Neural cell (in vitro differentiated cells): ENCODE measurements around the gene FUT1. TPM values are rescaled to one million over a fixed set of nuclear protein-coding genes. Genes with fewer than 3 reads are reported as not detected.

ENCODE experiments used
- H2AFZ ChIP-seq: fragments of 200-600, 300-800 bp; sonication (generic), shearing (Covaris generic); 2 replicates; pipeline ENCODE4 v1.6.0; 2014; ENCODE audit warnings: low read depth, mild to moderate bottlenecking, antibody characterized with exemption, low read length, moderate library complexity
- H3F3A ChIP-seq: fragments of 200-600 bp; shearing (Covaris generic); 2 replicates; pipeline ENCODE4 v1.6.1; 2016; ENCODE audit warnings: mild to moderate bottlenecking, moderate library complexity, mixed read lengths, antibody characterized with exemption, low read length; ENCODE audit not compliant: insufficient read depth, poor library complexity, severe bottlenecking
- H3K27ac ChIP-seq: fragments of 200-600, 300-800 bp; sonication (generic), shearing (Covaris generic); 2 replicates; pipeline ENCODE4 v1.5.1; 2014; ENCODE audit warnings: mild to moderate bottlenecking, low read length, moderate library complexity
- H3K27me3 ChIP-seq: fragments of 300-800, 200-600 bp; sonication (generic), shearing (Covaris generic); 2 replicates; pipeline ENCODE4 v1.6.0; 2014; ENCODE audit warnings: mild to moderate bottlenecking, low read depth, low read length, moderate library complexity; ENCODE audit not compliant: insufficient read depth
- H3K36me3 ChIP-seq: fragments of 300-800, 200-600 bp; sonication (generic), shearing (Covaris generic); 2 replicates; pipeline ENCODE4 v1.5.1; 2014; ENCODE audit warnings: mild to moderate bottlenecking, antibody characterized with exemption, low read length, moderate library complexity; ENCODE audit not compliant: insufficient read depth
- H3K4me2 ChIP-seq: fragments of 300-800, 200-600 bp; sonication (generic), shearing (Covaris generic); 2 replicates; pipeline ENCODE4 v1.6.0; 2014; ENCODE audit warnings: mild to moderate bottlenecking, low read length
- H3K4me3 ChIP-seq: fragments of 300-800, 200-600 bp; sonication (generic), shearing (Covaris generic); 2 replicates; pipeline ENCODE4 v1.5.1; 2014; ENCODE audit warnings: mild to moderate bottlenecking, low read length, moderate library complexity
- H3K79me2 ChIP-seq: fragments of 200-600 bp; shearing (Covaris generic); replicated peaks from 2 replicates; pipeline ENCODE4 v1.6.0; 2014; ENCODE audit warnings: mild to moderate bottlenecking, low read length, moderate library complexity; ENCODE audit not compliant: insufficient read depth
- H3K9ac ChIP-seq: fragments of 300-800, 200-600 bp; sonication (generic), shearing (Covaris generic); 2 replicates; pipeline ENCODE4 v1.6.1; 2016; ENCODE audit warnings: mild to moderate bottlenecking, low read length, mixed read lengths
- H3K9me2 ChIP-seq: fragments of 200-600 bp; shearing (Covaris generic); 2 replicates; pipeline ENCODE4 v1.6.1; 2016; ENCODE audit warnings: mild to moderate bottlenecking, low read length, mixed read lengths; ENCODE audit not compliant: insufficient read depth
- H3K9me3 ChIP-seq: fragments of 200-600, 300-800 bp; sonication (generic), shearing (Covaris generic); 2 replicates; pipeline ENCODE4 v1.6.1; 2016; ENCODE audit warnings: mild to moderate bottlenecking, mixed run types, low read length, moderate library complexity, mixed read lengths
- H4K20me1 ChIP-seq: fragments of 200-600 bp; shearing (Covaris generic); 2 replicates; pipeline ENCODE4 v1.6.1; 2016; ENCODE audit warnings: mild to moderate bottlenecking, mixed run types; ENCODE audit not compliant: insufficient read depth
- EP300 ChIP-seq: fragments of 450-650 bp; conservative IDR thresholded peaks from 2 replicates; pipeline ENCODE4 v1.6.1; 2014; ENCODE audit warnings: antibody characterized with exemption, mild to moderate bottlenecking, moderate library complexity; ENCODE audit not compliant: poor library complexity, severe bottlenecking
- EZH2 ChIP-seq: fragments of 200-600, 300-800 bp; shearing (Covaris generic), sonication (generic); IDR thresholded peaks from 2 replicates; pipeline ENCODE4 v1.6.1; 2014; ENCODE audit warnings: antibody characterized with exemption, low read length, borderline replicate concordance, mild to moderate bottlenecking; ENCODE audit not compliant: insufficient read depth, poor library complexity, severe bottlenecking
- MXI1 ChIP-seq: fragments of 450-650 bp; conservative IDR thresholded peaks from 2 replicates; pipeline ENCODE4 v1.6.1; 2014; ENCODE audit warnings: antibody characterized with exemption, mild to moderate bottlenecking; ENCODE audit not compliant: poor library complexity, severe bottlenecking
- POLR2AphosphoS5 ChIP-seq: IDR thresholded peaks from 2 replicates; pipeline ENCODE4 v1.6.1; 2012
- RAD21 ChIP-seq: fragments of 450-650 bp; conservative IDR thresholded peaks from 2 replicates; pipeline ENCODE4 v1.6.1; 2014; ENCODE audit warnings: antibody characterized with exemption, mild to moderate bottlenecking, moderate library complexity
- SMC3 ChIP-seq: fragments of 450-650 bp; conservative IDR thresholded peaks from 2 replicates; pipeline ENCODE4 v1.6.1; 2014; ENCODE audit warnings: antibody characterized with exemption, mild to moderate bottlenecking, moderate library complexity; ENCODE audit not compliant: poor library complexity
- TAF1 ChIP-seq: IDR thresholded peaks from 2 replicates; pipeline ENCODE4 v1.6.1; 2012; ENCODE audit warnings: low read depth
- polyA plus RNA-seq: library from polyadenylated mRNA; depleted of rRNA; stranded (reverse); fragments of >200 nt; gene quantifications from 2 replicates; pipeline ENCODE4 v1.2.3, GENCODE V29; 2014
- TF ChIP-seq, protein P1 (sequence below): IDR thresholded peaks from 2 replicates; pipeline ENCODE4 v1.6.1; 2012; ENCODE audit warnings: borderline replicate concordance
- TF ChIP-seq, protein P2 (sequence below): fragments of 450-650 bp; IDR thresholded peaks from 2 replicates; pipeline ENCODE4 v1.5.1; 2014; ENCODE audit warnings: antibody characterized with exemption, mild to moderate bottlenecking, moderate library complexity; ENCODE audit not compliant: poor library complexity, severe bottlenecking

FUT1 gene
- polyA plus RNA-seq, 1 donor from 2014 or later = 0.15 TPM

DNA sequence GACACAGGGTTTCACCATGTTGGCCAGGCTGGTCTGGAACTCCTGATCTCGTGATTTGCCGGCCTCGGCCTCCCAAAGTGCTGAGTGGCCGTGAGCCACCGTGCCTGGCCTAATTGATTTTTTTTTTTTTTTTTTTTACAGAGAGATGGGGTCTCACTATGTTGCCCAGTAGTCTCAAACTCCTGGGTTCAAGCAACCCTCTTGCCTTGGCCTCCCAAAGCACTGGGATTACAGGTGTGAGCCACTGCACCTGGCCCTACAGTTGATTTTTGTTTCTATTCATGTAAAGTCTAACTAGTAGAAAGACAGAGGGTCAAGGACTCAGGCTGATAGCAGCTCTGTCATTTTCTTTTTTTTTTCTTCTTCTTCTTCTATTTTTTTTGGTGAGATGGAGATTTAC lies 24.7 kb upstream of the FUT1 start:
- Histone ChIP-seq H3K27ac (no peak overlapping the region), H3K4me2 (no peak overlapping the region), H3K79me2 (no peaks in the 10 kb centered on the region), H4K20me1 (no peaks in the 10 kb centered on the region), H3K36me3 (no peaks in the 10 kb centered on the region), H3K4me3 (no peak overlapping the region), H3K9me3 (no peaks in the 10 kb centered on the region), H3K27me3 (no peaks in the 10 kb centered on the region), H2AFZ (no peak overlapping the region), H3F3A (no peaks in the 10 kb centered on the region), H3K9ac (no peak overlapping the region), H3K9me2 (no peaks in the 10 kb centered on the region)
- TF ChIP-seq POLR2AphosphoS5 (no peak), SMC3 (no peak), RAD21 (no peak), EZH2 (no peak), TAF1 (no peak), MXI1 (no peak), EP300 (no peak)
- TF ChIP-seq, protein P1, sequence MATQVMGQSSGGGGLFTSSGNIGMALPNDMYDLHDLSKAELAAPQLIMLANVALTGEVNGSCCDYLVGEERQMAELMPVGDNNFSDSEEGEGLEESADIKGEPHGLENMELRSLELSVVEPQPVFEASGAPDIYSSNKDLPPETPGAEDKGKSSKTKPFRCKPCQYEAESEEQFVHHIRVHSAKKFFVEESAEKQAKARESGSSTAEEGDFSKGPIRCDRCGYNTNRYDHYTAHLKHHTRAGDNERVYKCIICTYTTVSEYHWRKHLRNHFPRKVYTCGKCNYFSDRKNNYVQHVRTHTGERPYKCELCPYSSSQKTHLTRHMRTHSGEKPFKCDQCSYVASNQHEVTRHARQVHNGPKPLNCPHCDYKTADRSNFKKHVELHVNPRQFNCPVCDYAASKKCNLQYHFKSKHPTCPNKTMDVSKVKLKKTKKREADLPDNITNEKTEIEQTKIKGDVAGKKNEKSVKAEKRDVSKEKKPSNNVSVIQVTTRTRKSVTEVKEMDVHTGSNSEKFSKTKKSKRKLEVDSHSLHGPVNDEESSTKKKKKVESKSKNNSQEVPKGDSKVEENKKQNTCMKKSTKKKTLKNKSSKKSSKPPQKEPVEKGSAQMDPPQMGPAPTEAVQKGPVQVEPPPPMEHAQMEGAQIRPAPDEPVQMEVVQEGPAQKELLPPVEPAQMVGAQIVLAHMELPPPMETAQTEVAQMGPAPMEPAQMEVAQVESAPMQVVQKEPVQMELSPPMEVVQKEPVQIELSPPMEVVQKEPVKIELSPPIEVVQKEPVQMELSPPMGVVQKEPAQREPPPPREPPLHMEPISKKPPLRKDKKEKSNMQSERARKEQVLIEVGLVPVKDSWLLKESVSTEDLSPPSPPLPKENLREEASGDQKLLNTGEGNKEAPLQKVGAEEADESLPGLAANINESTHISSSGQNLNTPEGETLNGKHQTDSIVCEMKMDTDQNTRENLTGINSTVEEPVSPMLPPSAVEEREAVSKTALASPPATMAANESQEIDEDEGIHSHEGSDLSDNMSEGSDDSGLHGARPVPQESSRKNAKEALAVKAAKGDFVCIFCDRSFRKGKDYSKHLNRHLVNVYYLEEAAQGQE = no peak
- TF ChIP-seq, protein P2, sequence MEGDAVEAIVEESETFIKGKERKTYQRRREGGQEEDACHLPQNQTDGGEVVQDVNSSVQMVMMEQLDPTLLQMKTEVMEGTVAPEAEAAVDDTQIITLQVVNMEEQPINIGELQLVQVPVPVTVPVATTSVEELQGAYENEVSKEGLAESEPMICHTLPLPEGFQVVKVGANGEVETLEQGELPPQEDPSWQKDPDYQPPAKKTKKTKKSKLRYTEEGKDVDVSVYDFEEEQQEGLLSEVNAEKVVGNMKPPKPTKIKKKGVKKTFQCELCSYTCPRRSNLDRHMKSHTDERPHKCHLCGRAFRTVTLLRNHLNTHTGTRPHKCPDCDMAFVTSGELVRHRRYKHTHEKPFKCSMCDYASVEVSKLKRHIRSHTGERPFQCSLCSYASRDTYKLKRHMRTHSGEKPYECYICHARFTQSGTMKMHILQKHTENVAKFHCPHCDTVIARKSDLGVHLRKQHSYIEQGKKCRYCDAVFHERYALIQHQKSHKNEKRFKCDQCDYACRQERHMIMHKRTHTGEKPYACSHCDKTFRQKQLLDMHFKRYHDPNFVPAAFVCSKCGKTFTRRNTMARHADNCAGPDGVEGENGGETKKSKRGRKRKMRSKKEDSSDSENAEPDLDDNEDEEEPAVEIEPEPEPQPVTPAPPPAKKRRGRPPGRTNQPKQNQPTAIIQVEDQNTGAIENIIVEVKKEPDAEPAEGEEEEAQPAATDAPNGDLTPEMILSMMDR = no peak

DNA sequence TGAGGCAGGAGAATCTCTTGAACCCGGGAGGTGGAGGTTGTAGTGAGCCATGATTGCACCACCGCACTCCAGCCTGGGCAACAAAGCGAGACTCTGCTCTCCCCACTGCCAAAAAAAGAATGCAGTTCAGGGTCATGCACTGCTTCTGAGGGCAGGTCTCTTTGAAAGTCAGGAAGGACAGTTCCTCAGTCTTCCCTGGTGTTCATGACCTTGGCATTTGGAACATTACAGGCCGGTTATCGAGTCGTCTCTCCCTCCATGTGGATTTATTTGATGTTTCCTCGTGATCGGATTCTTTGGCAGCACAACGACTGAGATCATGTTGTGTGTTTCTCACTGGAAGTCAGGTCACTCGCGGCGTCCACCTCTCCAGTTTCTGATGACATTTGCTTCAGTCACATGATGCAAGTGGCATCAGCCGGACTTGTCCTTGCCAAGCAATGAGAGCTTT lies 20.1 kb upstream of the FUT1 start:
- Histone ChIP-seq H3K27me3 (no peaks in the 10 kb centered on the region), H2AFZ (no peak overlapping the region)
- TF ChIP-seq EZH2 = no peak
- no peak for TF ChIP-seq TAF1

More for the DNA sequence above, 20.1 kb upstream of the FUT1 start:
- no peaks in the 10 kb centered on the region for H3K9me2 ChIP-seq
- H3K9me3 ChIP-seq = no peaks in the 10 kb centered on the region
- H4K20me1 ChIP-seq = no peaks in the 10 kb centered on the region
- H3K4me3 ChIP-seq = no peak overlapping the region
- no peaks in the 10 kb centered on the region for H3K36me3 ChIP-seq
- H3F3A ChIP-seq = no peaks in the 10 kb centered on the region
- no peak overlapping the region for H3K27ac ChIP-seq
- no peaks in the 10 kb centered on the region for H3K79me2 ChIP-seq
- no peak overlapping the region for H3K4me2 ChIP-seq
- no peak overlapping the region for H3K9ac ChIP-seq
